Pancreas (tissue), 10 donors: ENCODE results near the gene COLGALT1. TPM values are rescaled to one million over a fixed set of nuclear protein-coding genes. Genes with fewer than 3 reads are reported as not detected.

Source experiments
- ATAC-seq, 4 donors: fragments of 200-7000 bp; cut with Tn5 transposase; one replicate each; pipeline versions ENCODE4 v1.8.0 to v1.9.1; 2020; ENCODE audit warnings: mild to moderate bottlenecking in 4 of 4, moderate library complexity in 4 of 4
- DNase-seq, 6 donors: peaks; one replicate each; pipeline ENCODE4 v3.0.0-alpha.2; 2020
- FAIRE-seq: peaks from 2 replicates; lab custom pipeline; 2012; peaks lifted over from hg19 to GRCh38; lab: Jason Lieb, UNC
- H3K27ac ChIP-seq, 4 donors: fragments of 200-600 bp; sonication (generic); 1 replicate in 3 of 4; 2 replicates in 1 of 4; pipeline versions ENCODE4 v1.5.0 to v1.8.0; 2020
- H3K27me3 ChIP-seq, 4 donors: fragments of 200-600 bp; one replicate each; pipeline ENCODE4 v1.8.0; 2021
- H3K36me3 ChIP-seq, 3 donors: fragments of 200-600 bp; sonication (generic) in 1 of 3; one replicate each; pipeline versions ENCODE4 v1.5.0 to v1.8.0; 2020 to 2021
- H3K4me1 ChIP-seq, 3 donors: fragments of 200-600 bp; one replicate each; pipeline ENCODE4 v1.8.0; 2021
- H3K4me3 ChIP-seq, 4 donors: fragments of 200-600 bp; sonication (generic) in 2 of 4; one replicate each; pipeline versions ENCODE4 v1.5.0 to v1.8.0; 2020 to 2021
- H3K9me3 ChIP-seq, 4 donors: fragments of 200-600 bp; one replicate each; pipeline ENCODE4 v1.8.0; 2021
- WGBS, 2 donors: extraction: QIAGEN DNeasy Blood & Tissue Kit; methylation state at CpG; one replicate each; pipeline ENCODE4 v1.1.7; 2013; 5-methylcytosine and 5-hydroxymethylcytosine counted together
- intact Hi-C, 3 donors: fragments of 100-400 bp; cut with DNase I; formaldehyde crosslinking; loops; one replicate each; pipeline versions ENCODE4 v1.11.1 to v1.14.2; 2022
- polyA plus RNA-seq, 2 donors: library from polyadenylated mRNA; stranded (reverse); fragments of 200-250 nt; gene quantifications; one replicate each; pipeline ENCODE4 v1.2.3, GENCODE V29; 2013
- total RNA-seq, 6 donors: library from RNA; stranded (reverse); fragmentation: NEBNext Ultra II Directional in 4 of 6; extraction: Animal tissue kit (Norgen Biotek cat#: 25700) in 4 of 6; gene quantifications; one replicate each; pipeline versions ENCODE4 v1.2.1 to v1.2.4, GENCODE V29; 2021 to 2023
- TF ChIP-seq, protein P1 (sequence below), 4 donors: fragments of 200-600 bp; sonication (generic) in 3 of 4; IDR thresholded peaks; one replicate each; pipeline versions ENCODE4 v1.5.0 to v1.8.0; 2021; ENCODE audit warnings: antibody characterized with exemption in 4 of 4
- donor health status: healthy with polysubstance abuse.
- donor health status: DM: no; HTN: no; CAD: no; lungs with moderate emphysema.
- donor health status: DM: no; HTN: no; CAD: no.
- donor health status: control.
- donor health status: control.
- donor health status: Bipolar disorder and iron deficiency.
- donor health status: DM: yes; HTN: yes; CAD: no.
- donor health status: DM: no; HTN: no; CAD: no.
- donor health status: DM: no; HTN: no; CAD: no.
- donor health status: DM: yes; HTN: yes; CAD: no.

Gene COLGALT1
- total and polyA plus RNA-seq, 8 donors, result 13.5 to 50.6 (median 24.3) TPM

DNA sequence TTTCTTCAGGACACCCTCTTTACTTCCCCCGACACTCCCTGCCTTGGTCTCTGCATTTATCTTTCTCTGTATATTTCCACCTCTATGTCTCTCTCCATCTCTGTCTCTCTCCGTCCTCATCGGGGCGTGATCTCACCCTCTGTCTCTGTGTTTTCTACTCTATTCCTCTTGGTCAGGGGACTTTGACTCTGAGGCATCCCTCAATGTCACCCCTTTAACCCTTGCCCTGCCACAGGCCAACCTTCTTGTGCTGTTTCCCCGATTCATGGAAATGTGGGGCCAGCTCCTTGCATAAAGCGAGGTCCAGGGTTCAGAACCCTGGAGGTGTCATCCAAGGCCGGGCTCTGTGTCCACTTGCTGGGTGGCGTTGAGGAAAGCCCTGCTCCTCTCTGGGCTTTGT is 46.8 kb downstream of the COLGALT1 start:
- TF ChIP-seq, protein P1, sequence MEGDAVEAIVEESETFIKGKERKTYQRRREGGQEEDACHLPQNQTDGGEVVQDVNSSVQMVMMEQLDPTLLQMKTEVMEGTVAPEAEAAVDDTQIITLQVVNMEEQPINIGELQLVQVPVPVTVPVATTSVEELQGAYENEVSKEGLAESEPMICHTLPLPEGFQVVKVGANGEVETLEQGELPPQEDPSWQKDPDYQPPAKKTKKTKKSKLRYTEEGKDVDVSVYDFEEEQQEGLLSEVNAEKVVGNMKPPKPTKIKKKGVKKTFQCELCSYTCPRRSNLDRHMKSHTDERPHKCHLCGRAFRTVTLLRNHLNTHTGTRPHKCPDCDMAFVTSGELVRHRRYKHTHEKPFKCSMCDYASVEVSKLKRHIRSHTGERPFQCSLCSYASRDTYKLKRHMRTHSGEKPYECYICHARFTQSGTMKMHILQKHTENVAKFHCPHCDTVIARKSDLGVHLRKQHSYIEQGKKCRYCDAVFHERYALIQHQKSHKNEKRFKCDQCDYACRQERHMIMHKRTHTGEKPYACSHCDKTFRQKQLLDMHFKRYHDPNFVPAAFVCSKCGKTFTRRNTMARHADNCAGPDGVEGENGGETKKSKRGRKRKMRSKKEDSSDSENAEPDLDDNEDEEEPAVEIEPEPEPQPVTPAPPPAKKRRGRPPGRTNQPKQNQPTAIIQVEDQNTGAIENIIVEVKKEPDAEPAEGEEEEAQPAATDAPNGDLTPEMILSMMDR (IDR thresholded peaks at IDR 0.05), result no peak
- no peak for ATAC-seq

GRCh38 chr19:17602872-17603510 is 47.5 kb downstream of the COLGALT1 start:
- Histone ChIP-seq H3K36me3 (no peaks in the 10 kb centered on the region), H3K4me3 (no peak overlapping the region), H3K9me3 (no peaks in the 10 kb centered on the region), H3K27ac (no peak overlapping the region), H3K27me3 (no peaks in the 10 kb centered on the region), H3K4me1 (peaks cover 0 to 8% (median 5%) of the 10 kb centered on the region in 3 donors)
- 54 to 68% methylated on average over 7 of the region's 7 CpGs for WGBS, 2 donors
- DNase-seq, result no peak
- TF ChIP-seq, protein P1 (IDR thresholded peaks at IDR 0.05), result no peak
- ATAC-seq, result no peak
- intact Hi-C loops, result no loop called here
- no peak for FAIRE-seq

More for the DNA sequence above, 46.8 kb downstream of the COLGALT1 start:
- FAIRE-seq, result no peak
- intact Hi-C loops, result no loop called here
- DNase-seq, result no peak
- H3K4me3 ChIP-seq, result no peak overlapping the region
- H3K27ac ChIP-seq, result no peak overlapping the region
- H3K4me1 ChIP-seq, result peaks cover 0 to 8% (median 5%) of the 10 kb centered on the region in 3 donors
- no peaks in the 10 kb centered on the region for H3K27me3 ChIP-seq
- H3K36me3 ChIP-seq, result no peaks in the 10 kb centered on the region
- H3K9me3 ChIP-seq, result no peaks in the 10 kb centered on the region
- WGBS, 2 donors, result 48 to 55% methylated on average over 8 of the region's 8 CpGs

DNA sequence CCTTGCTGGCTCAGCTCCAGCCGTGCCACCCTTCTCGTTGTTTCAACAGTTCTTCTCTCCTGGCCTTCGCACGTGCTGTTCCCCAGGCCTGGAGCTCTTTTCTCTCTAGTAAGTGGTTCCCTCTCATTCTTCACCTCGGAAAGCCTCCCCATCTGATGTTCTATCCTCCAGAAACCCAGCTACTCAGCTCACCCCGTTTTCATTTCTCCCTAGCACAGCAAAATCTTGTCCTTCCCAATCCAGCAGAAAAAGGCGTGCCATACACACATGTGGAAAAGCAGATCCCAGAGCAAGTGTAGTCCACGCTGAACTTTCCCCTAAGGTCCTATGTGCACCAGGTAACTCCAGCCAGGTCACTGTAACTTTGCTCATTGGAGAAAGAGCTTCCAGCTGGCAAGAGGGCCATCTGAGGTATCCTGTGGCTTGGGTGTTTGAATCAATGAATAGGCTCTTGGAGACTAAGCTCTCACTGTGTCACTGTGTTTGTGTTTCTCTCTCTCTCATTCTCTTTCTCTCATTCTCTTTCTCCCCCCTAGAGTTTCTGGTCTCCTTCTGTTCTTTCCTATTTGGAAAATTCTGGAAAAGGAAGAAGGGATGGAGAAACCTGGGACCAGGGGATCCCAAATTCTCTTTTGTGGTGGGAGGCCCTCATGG is 49.0 kb downstream of the COLGALT1 start:
- no peak for FAIRE-seq
- no peak for DNase-seq
- 37 to 62% methylated on average over 8 of the region's 8 CpGs for WGBS, 2 donors
- H3K36me3 ChIP-seq, result no peaks in the 10 kb centered on the region
- H3K27me3 ChIP-seq, result no peaks in the 10 kb centered on the region
- no peak for ATAC-seq
- H3K9me3 ChIP-seq, result no peaks in the 10 kb centered on the region
- intact Hi-C loops, result no loop called here
- TF ChIP-seq, protein P1 (IDR thresholded peaks at IDR 0.05), result no peak
- no peak overlapping the region for H3K27ac ChIP-seq
- H3K4me3 ChIP-seq, result no peak overlapping the region
- peaks cover 0 to 8% (median 5%) of the 10 kb centered on the region in 3 donors for H3K4me1 ChIP-seq

DNA sequence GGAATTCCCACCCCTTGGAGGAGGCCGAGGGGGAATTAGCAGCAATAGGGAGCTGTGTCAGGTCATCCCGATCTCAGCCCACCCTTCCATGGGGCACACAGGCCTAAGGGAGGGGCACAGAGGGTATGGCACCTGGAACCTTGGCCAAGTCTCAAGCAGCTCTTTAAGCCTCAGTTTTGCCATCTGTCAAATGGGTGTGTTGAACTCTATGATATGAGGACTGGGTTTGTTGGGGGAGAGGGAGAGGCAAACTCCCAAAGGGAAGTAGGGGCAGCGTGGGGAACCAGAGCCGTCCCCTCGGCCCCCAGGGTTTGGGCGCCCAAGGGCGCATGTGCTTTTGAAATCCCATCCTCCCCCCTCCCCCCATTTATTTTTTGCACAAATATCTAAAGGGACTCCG is 49.7 kb downstream of the COLGALT1 start:
- no peak overlapping the region for H3K27ac ChIP-seq
- no peak for FAIRE-seq
- no peak for ATAC-seq
- TF ChIP-seq, protein P1 (IDR thresholded peaks at IDR 0.05), result no peak
- H3K36me3 ChIP-seq, result no peaks in the 10 kb centered on the region
- intact Hi-C loops, result no loop called here
- DNase-seq, result no peak
- WGBS, 2 donors, result 85 to 91% methylated on average over 8 of the region's 8 CpGs
- no peaks in the 10 kb centered on the region for H3K27me3 ChIP-seq
- H3K4me3 ChIP-seq, result no peak overlapping the region
- no peaks in the 10 kb centered on the region for H3K9me3 ChIP-seq
- H3K4me1 ChIP-seq, result peaks cover 0 to 8% (median 5%) of the 10 kb centered on the region in 3 donors
